22Rv1 (cell line): ENCODE results near the gene SULT4A1.

Source experiments
- CTCF ChIP-seq: fragments of 450-650 bp; IDR thresholded peaks from 2 replicates; pipeline ENCODE4 v1.5.1; 2017; ENCODE audit warnings: mild to moderate bottlenecking
- ZFX ChIP-seq: fragments of 450-650 bp; IDR thresholded peaks from 2 replicates; pipeline ENCODE4 v1.6.1; 2017; ENCODE audit warnings: antibody characterized with exemption, borderline replicate concordance

- TF ChIP-seq CTCF (no peak), ZFX (no peak)
These were observed 47.9 kb upstream of the SULT4A1 start for GRCh38 chr22:43910178-43910695.
